K562 treated with DMSO at 1 percent for 48 hours (cell line): ENCODE measurements around the gene ZNF585A. TPM values are rescaled to one million over a fixed set of nuclear protein-coding genes. Genes with fewer than 3 reads are reported as not detected.

ENCODE experiments used
- total RNA-seq: library from RNA; unstranded; fragments of 300-600 nt; gene quantifications from 2 replicates; pipeline ENCODE4 v1.2.3, GENCODE V29; 2022; ENCODE audit warnings: low replicate concordance; ENCODE audit errors: extremely low read depth

The ZNF585A gene
- total RNA-seq = not detected in 2 replicates

DNA sequence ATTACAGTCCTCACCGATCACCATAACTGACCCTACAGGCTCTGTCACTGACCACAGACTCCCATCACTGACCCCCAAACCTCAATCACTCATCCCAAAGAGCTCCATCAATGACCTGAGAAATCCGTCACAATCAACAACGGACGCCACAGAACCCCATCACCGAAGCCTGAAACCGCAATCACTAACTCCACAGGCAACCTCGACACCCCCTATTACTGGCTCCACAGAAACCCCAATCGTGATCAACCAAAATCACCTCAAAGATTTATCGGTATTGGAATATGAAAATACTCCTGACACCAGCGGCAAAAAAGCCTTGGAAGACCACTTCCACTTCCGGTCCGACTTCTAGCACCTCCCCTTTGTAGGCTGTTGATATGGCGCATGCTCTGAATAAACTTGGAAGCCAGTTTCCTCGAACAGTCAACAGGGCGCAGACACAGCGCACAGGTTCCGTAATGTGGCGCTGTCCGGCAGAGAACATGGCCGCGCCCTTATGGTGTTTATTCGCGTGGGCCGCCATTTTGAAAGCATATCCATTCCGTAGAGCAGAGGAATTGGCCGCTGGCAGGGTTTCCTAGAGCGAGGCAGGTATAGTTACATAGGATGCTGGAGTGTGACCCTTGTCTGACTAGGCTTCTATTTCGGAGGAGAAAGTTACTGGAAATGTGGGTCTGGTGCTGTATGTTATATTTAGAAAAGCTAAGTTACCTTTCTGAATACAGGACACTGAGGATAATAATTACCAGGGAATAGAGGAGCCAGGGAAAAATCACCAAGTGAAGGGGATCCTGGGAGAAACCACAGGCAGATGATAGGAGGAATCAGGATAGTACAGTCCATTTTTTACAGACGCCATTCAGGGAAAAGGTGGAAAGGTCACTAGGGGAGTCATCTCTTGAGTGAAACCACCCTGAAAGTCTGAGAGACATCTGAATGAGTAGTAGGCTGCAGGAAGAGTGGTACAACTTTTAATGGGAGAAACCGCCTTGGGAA lies at the start of gene ZNF585A:
Gene ZNF585A (minus strand): TSS at position 328 of the 999 bp plus-strand sequence. CDS start 2,785 bp downstream, outside the sequence.

DNA sequence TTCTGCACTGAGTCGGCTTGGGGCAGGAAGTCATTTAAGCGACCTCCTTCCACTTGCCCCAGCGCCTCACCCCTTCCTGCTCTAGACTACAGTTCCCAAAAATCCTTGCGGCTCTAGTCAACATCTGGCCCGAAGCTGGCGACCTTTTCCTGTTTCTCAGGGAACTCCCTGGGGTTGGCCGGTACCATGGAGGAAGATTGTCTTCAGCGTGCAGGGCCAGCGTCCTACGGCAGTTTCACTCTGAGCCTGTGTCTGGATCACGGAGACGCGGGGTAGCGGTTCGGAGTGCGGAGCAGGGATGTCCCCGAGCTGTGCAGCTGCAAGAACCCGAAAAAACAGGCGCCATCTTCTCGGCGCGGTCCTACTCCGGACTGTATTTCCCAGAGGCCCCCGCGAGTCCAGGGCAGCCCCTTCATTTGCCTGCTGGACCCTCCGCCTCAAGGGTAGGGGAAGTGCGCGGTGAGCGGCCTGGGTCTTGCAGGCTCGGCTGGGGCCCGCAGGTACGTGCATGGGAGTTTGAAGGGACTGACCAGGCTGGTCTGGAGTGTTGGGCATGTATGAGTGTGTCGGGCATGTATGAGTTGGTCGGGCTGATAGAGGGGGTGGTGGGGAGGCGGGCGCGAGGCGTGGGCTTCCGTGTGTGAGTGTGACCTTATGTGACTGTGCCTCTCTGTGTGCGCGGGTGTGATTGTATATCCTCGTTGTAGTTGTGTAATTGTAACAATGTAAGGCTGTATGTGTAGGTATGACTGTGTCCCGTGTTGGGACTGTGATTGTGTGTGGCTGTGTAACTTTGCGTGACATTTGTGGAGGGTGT lies 45.5 kb upstream of the ZNF585A start, which contains the start of gene ZNF383:
Gene ZNF383 (plus strand): TSS at position 440 of the 817 bp plus-strand sequence. CDS start 12,240 bp downstream, outside the sequence.

Other genes starting within 250 kb of the ZNF585A start
- not detected in 2 replicates for gene ZNF420, start 94.3 kb downstream of the ZNF585A start, total RNA-seq
- gene ZNF585B, start 37.8 kb upstream of the ZNF585A start, total RNA-seq = not detected in 2 replicates
- not detected in 2 replicates for gene ZNF383, start 45.5 kb upstream of the ZNF585A start, total RNA-seq
- gene ZNF527, start 198.4 kb upstream of the ZNF585A start, total RNA-seq = not detected in 2 replicates